AG04450 (cell line): ENCODE measurements around the gene FLYWCH1. TPM values are rescaled to one million over a fixed set of nuclear protein-coding genes. Genes with fewer than 3 reads are reported as not detected.
A peak's percentile ranks its signal among the peaks of the same experiment; 100 is the strongest.

ENCODE experiments used
- CTCF ChIA-PET: fragments of 300-600, 350-600 bp; formaldehyde crosslinking; extraction: SDS; loops from one replicate; lab custom pipeline; 2022; ENCODE audit warnings: antibody characterized with exemption, inconsistent platforms; lab: Charles Lee
- POLR2A ChIA-PET: fragments of 350-600 bp; formaldehyde crosslinking; extraction: SDS; loops from one replicate; lab custom pipeline; 2021; ENCODE audit warnings: antibody characterized with exemption, inconsistent platforms; lab: Yijun Ruan, JAX
- DNase-seq: peaks from one replicate; pipeline ENCODE4 v3.0.0-alpha.2; 2011; ENCODE audit warnings: low read depth, low spot score
- H3K27ac ChIP-seq: one replicate; pipeline ENCODE4 v1.5.1; 2012; ENCODE audit warnings: low read depth, low read length, control low read depth
- H3K27me3 ChIP-seq: one replicate; pipeline ENCODE4 v1.6.0; 2012; ENCODE audit warnings: low read length; ENCODE audit not compliant: control insufficient read depth, insufficient read depth
- H3K4me3 ChIP-seq: 2 replicates; pipeline ENCODE4 v1.5.1; 2011; ENCODE audit warnings: mild to moderate bottlenecking, low read depth, low read length, control low read depth
- H3K9me3 ChIP-seq: 2 replicates; pipeline ENCODE4 v1.5.1; 2012; ENCODE audit warnings: low read length; ENCODE audit not compliant: control insufficient read depth, insufficient read depth
- CTCF ChIP-seq: IDR thresholded peaks from 2 replicates; pipeline ENCODE4 v1.5.1; 2011; ENCODE audit warnings: low read depth, low read length, control low read depth, inconsistent platforms
- polyA plus RNA-seq: library from polyadenylated mRNA; depleted of rRNA; stranded (reverse); fragments of >200 nt; gene quantifications from 2 replicates; pipeline ENCODE4 v1.2.3, GENCODE V29; 2011

Gene FLYWCH1
- polyA plus RNA-seq, 1 experiment, result 15.1 TPM

- no peaks in the 10 kb centered on the region for H3K9me3 ChIP-seq
- no peak for TF ChIP-seq CTCF
- H3K4me3 ChIP-seq, result no peak overlapping the region
- H3K27me3 ChIP-seq, result no peaks in the 10 kb centered on the region
- DNase-seq, result no peak
- no peak overlapping the region for H3K27ac ChIP-seq
- CTCF ChIA-PET, result interaction anchor here (1.0 to 3.2 kb wide), 4 partner anchors 9 to 76 kb away, joined by 3 to 12 read pairs (median 6); no protein-coding TSS in a partner anchor
- POLR2A ChIA-PET, result no interaction called here
These were observed 2.5 kb downstream of the FLYWCH1 start for GRCh38 chr16:2914233-2914632.

GRCh38 chr16:2915196-2915929 is 3.6 kb downstream of the FLYWCH1 start:
- peak overlapping the region; percentile 71 for H3K27ac ChIP-seq
- ChIA-PET CTCF (interaction anchor here (1.0 to 3.2 kb wide), 4 partner anchors 9 to 77 kb away, joined by 3 to 12 read pairs (median 6); no protein-coding TSS in a partner anchor), POLR2A (no interaction called here)
- no peak for DNase-seq
- no peak overlapping the region for H3K4me3 ChIP-seq
- H3K27me3 ChIP-seq, result no peaks in the 10 kb centered on the region
- TF ChIP-seq CTCF, result no peak
- no peaks in the 10 kb centered on the region for H3K9me3 ChIP-seq

GRCh38 chr16:2919511-2920255 is 8.0 kb downstream of the FLYWCH1 start:
- CTCF ChIA-PET, result interaction anchor here (0.5 to 2.3 kb wide), 18 partner anchors 7 to 550 kb away, joined by 3 to 14 read pairs (median 4); partner anchors contain the start of genes FLYWCH2 and KCTD5
- H3K9me3 ChIP-seq, result no peaks in the 10 kb centered on the region
- H3K27ac ChIP-seq, result no peak overlapping the region
- no peak overlapping the region for H3K4me3 ChIP-seq
- peak; percentile 34 for DNase-seq
- POLR2A ChIA-PET, result no interaction called here
- no peaks in the 10 kb centered on the region for H3K27me3 ChIP-seq
- peak; percentile 87 for TF ChIP-seq CTCF

- Histone ChIP-seq H3K9me3 (peaks cover 3% of the 10 kb centered on the region; the same call in 1 of the 2 replicates), H3K4me3 (no peak overlapping the region), H3K27ac (no peak overlapping the region), H3K27me3 (no peaks in the 10 kb centered on the region)
- ChIA-PET POLR2A (interaction anchor here (0.7 kb wide), 1 partner anchor 108 kb away, joined by 4 read pairs; no protein-coding TSS in a partner anchor), CTCF (interaction anchor here (0.8 kb wide), 1 partner anchor 16 kb away, joined by 3 read pairs; no protein-coding TSS in a partner anchor)
- DNase-seq, result no peak
- no peak for TF ChIP-seq CTCF
These were observed 11.8 kb downstream of the FLYWCH1 start for GRCh38 chr16:2923481-2923880.
